ENCODE measurements around the gene HSF2BP. TPM values are rescaled to one million over a fixed set of nuclear protein-coding genes. Genes with fewer than 3 reads are reported as not detected.

The HSF2BP gene
- total RNA-seq, 4 donors from 2014 or later: 0.40 to 2.4 (median 1.2) TPM

DNA sequence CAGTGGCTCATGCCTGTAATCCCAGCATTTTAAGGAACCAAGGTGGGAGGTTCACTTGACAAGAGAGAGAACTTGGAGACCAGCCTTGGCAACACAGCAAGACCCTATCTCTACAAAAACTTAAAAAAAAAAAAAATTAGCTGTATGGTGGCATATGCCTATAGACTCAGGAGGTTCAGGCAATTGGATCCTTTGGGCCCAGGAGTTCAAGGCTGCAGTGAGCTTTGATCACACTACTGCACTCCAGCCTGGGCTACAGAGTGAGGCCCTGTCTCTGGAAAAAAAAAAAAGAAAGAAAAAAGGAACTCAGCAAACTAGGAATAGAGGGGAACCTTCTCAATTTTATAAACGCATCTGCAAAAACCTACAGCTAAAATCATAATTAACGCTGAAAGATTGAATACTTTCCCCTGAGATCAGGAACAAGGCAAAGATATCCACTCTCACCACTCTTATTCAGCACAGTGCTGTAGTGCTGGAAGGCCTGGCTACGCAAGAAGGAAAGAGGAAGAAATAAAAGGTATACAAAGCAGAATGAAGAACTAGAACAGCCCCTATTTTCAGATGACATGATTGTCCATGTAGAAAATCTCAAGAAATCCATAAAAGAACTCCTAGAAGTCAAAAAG, 21.6 kb downstream of the HSF2BP start:
- H3K4me1 ChIP-seq: no peaks in the 10 kb centered on the region
- no peak for ATAC-seq
- TF ChIP-seq EP300 (IDR thresholded peaks at IDR 0.05): no peak
- no peak for TF ChIP-seq POLR2AphosphoS5 (IDR thresholded peaks at IDR 0.05)
- no peak for TF ChIP-seq POLR2A (IDR thresholded peaks at IDR 0.05)
- TF ChIP-seq, protein P1, sequence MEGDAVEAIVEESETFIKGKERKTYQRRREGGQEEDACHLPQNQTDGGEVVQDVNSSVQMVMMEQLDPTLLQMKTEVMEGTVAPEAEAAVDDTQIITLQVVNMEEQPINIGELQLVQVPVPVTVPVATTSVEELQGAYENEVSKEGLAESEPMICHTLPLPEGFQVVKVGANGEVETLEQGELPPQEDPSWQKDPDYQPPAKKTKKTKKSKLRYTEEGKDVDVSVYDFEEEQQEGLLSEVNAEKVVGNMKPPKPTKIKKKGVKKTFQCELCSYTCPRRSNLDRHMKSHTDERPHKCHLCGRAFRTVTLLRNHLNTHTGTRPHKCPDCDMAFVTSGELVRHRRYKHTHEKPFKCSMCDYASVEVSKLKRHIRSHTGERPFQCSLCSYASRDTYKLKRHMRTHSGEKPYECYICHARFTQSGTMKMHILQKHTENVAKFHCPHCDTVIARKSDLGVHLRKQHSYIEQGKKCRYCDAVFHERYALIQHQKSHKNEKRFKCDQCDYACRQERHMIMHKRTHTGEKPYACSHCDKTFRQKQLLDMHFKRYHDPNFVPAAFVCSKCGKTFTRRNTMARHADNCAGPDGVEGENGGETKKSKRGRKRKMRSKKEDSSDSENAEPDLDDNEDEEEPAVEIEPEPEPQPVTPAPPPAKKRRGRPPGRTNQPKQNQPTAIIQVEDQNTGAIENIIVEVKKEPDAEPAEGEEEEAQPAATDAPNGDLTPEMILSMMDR (IDR thresholded peaks at IDR 0.05): no peak

DNA sequence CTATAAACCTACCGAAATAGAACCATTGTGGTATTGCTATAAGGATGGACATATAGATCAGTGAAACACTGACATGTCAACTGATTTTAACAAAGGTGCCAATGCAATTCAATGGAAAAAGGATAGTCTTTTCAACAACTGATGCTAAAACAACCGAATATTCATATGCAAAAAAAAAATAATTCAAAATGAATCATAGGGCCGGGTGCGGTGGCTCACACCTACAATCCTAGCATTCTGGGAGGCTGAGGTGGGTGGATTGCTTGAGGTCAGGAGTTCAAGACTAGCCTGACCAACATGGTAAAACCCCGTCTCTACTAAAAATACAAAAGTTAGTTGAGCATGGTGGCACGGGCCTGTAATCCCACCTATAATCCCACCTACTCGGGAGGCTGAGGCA, 23.9 kb downstream of the HSF2BP start:
- TF ChIP-seq, protein P1 (IDR thresholded peaks at IDR 0.05): no peak
- TF ChIP-seq POLR2AphosphoS5 (IDR thresholded peaks at IDR 0.05) (no peak), EP300 (IDR thresholded peaks at IDR 0.05) (no peak), POLR2A (IDR thresholded peaks at IDR 0.05) (no peak)
- no peaks in the 10 kb centered on the region for H3K9me3 ChIP-seq
- H3K4me3 ChIP-seq: no peak overlapping the region
- WGBS, 2 donors (ENCODE audit: low coverage in 1 of 2): 97 to 100% methylated on average over 5 to 7 of the region's 7 CpGs
- H3K27me3 ChIP-seq: no peaks in the 10 kb centered on the region
- H3K4me1 ChIP-seq: no peaks in the 10 kb centered on the region
- ATAC-seq: no peak
- no peaks in the 10 kb centered on the region for H3K36me3 ChIP-seq
- H3K27ac ChIP-seq: no peak overlapping the region

More for the DNA sequence above, 21.6 kb downstream of the HSF2BP start:
- no peak overlapping the region for H3K27ac ChIP-seq
- no peaks in the 10 kb centered on the region for H3K36me3 ChIP-seq
- 75 to 77% methylated on average over 2 to 3 of the region's 3 CpGs for WGBS, 2 donors (ENCODE audit: low coverage in 1 of 2)
- H3K4me3 ChIP-seq: no peak overlapping the region
- no peaks in the 10 kb centered on the region for H3K27me3 ChIP-seq
- no peaks in the 10 kb centered on the region for H3K9me3 ChIP-seq

DNA sequence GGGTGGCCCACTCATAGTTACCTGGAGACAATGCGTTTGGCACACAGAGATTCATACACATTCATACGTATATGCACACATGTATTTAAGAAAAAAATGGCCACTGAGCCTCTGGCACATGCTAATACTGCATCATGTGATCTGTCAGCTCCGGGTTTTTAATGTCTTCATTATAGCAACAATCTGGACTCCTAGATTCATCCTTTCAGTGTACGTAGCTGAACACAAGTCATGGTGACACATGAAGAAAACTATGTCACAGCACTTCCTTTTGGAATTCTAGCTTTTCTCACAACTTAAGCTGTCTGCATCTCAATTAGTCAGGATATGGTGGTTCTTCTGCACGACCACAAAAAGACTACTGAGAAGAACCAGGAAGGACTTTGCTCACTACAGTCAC, 24.7 kb downstream of the HSF2BP start:
- H3K4me1 ChIP-seq: no peaks in the 10 kb centered on the region
- TF ChIP-seq EP300 (IDR thresholded peaks at IDR 0.05): no peak
- TF ChIP-seq, protein P1 (IDR thresholded peaks at IDR 0.05): no peak
- no peak for TF ChIP-seq POLR2AphosphoS5 (IDR thresholded peaks at IDR 0.05)
- no peak for TF ChIP-seq POLR2A (IDR thresholded peaks at IDR 0.05)
- H3K9me3 ChIP-seq: no peaks in the 10 kb centered on the region
- no peak for ATAC-seq
- H3K36me3 ChIP-seq: no peaks in the 10 kb centered on the region
- WGBS, 2 donors (ENCODE audit: low coverage in 1 of 2): 67 to 74% methylated on average over 4 of the region's 5 CpGs
- H3K27ac ChIP-seq: no peak overlapping the region
- no peak overlapping the region for H3K4me3 ChIP-seq
- no peaks in the 10 kb centered on the region for H3K27me3 ChIP-seq

DNA sequence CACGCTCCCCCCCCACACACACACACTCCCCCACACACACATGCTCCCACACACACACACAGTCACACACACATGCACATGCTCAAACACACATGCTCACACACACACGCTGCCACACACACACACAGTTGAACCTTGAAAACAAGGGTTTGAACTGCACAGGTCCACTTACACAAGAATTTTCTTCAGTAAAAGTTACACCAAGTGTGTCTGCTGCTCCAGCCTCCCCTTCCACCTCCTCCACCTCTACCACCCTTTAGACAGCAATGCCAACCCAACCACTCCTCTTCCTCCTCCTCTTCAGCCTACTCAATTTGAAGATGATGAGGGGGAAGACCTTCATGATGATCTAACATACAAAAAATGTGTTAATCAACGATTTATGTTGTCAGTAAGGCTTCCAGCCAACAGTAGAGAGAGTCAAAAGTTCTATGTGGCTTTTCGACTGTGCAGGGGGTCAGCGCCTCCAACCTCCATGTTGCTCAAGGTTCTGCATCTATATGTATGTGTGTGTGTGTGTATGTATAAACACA, 26.8 kb downstream of the HSF2BP start:
- no peak overlapping the region for H3K27ac ChIP-seq
- ATAC-seq: no peak
- WGBS, 2 donors (ENCODE audit: low coverage in 1 of 2): 74 to 80% methylated on average over 1 to 3 of the region's 5 CpGs
- H3K4me3 ChIP-seq: no peak overlapping the region
- peaks cover 0 to 15% (median 0%) of the 10 kb centered on the region in 3 donors for H3K9me3 ChIP-seq
- no peaks in the 10 kb centered on the region for H3K27me3 ChIP-seq
- TF ChIP-seq EP300 (IDR thresholded peaks at IDR 0.05) (no peak), POLR2A (IDR thresholded peaks at IDR 0.05) (no peak), POLR2AphosphoS5 (IDR thresholded peaks at IDR 0.05) (no peak)
- TF ChIP-seq, protein P1 (IDR thresholded peaks at IDR 0.05): no peak
- H3K4me1 ChIP-seq: no peaks in the 10 kb centered on the region
- peaks cover 0 to 4% of the 10 kb centered on the region in 2 donors for H3K36me3 ChIP-seq

Data from gastroesophageal sphincter (tissue), 4 donors.